HCT116 (cell line): Measurements from ENCODE around the gene CYP3A5.

Source experiments
- CEBPB ChIP-seq: IDR thresholded peaks from 2 replicates; pipeline ENCODE4 v1.6.1; 2012; ENCODE audit warnings: low read depth
- CTCF ChIP-seq, 3 experiments: fragments of 200-600 bp in 1 of 3; sonication (generic) in 1 of 3; IDR thresholded peaks in 2 of 3; conservative IDR thresholded peaks in 1 of 3; 2 replicates each; pipeline ENCODE4 v1.5.1; 2012 to 2017; ENCODE audit warnings: low read depth in 2 of 3, low read length in 2 of 3, antibody characterized with exemption in 1 of 3, borderline replicate concordance in 1 of 3, control low read depth in 1 of 3, mild to moderate bottlenecking in 1 of 3, mixed read lengths in 1 of 3, mixed run types in 1 of 3, moderate library complexity in 1 of 3; ENCODE audit not compliant: insufficient read depth in 1 of 3
- EGR1 ChIP-seq: IDR thresholded peaks from 2 replicates; pipeline ENCODE4 v1.6.1; 2012; ENCODE audit warnings: low read depth
- POLR2A ChIP-seq: IDR thresholded peaks from 2 replicates; pipeline ENCODE4 v1.7.0; 2011; ENCODE audit warnings: borderline replicate concordance; ENCODE audit not compliant: insufficient read depth, insufficient read length; ENCODE audit errors: extremely low read depth

- TF ChIP-seq POLR2A = no peak
- no peak for TF ChIP-seq CEBPB
- TF ChIP-seq EGR1 = no peak
- no peak for TF ChIP-seq CTCF (IDR thresholded peaks at IDR 0.05 in 2 of 3, conservative IDR thresholded peaks at IDR 0.05 in 1 of 3; ENCODE audit: borderline replicate concordance in 1 of 3, insufficient read depth in 1 of 3, low read depth in 2 of 3, low read length in 2 of 3)
Measured at GRCh38 chr7:99719996-99720769, 40.4 kb upstream of the CYP3A5 start.
